ENCODE measurements around the gene DLGAP3.

The DLGAP3 gene

DNA sequence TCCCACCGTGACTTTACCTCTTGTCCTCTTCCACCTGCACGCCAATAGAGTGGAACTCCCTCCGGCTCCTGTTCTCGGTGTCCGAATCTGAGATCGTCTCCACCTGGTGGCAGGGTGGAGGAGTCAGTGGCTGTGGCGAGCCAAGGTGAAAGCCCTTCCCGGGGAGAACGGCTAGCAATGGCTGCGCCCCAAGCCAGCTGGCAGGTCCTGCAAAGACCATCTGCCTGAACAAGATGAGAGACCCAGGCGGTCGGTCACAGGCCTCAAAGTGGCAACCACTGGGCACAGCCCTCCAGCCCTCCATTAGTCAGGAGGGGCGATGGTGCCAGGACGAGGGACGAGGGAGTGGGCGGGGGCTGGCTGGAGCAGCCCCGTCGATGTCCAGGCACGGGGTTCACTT lies 44.5 kb downstream of the DLGAP3 start:
- TF ChIP-seq, protein P1, sequence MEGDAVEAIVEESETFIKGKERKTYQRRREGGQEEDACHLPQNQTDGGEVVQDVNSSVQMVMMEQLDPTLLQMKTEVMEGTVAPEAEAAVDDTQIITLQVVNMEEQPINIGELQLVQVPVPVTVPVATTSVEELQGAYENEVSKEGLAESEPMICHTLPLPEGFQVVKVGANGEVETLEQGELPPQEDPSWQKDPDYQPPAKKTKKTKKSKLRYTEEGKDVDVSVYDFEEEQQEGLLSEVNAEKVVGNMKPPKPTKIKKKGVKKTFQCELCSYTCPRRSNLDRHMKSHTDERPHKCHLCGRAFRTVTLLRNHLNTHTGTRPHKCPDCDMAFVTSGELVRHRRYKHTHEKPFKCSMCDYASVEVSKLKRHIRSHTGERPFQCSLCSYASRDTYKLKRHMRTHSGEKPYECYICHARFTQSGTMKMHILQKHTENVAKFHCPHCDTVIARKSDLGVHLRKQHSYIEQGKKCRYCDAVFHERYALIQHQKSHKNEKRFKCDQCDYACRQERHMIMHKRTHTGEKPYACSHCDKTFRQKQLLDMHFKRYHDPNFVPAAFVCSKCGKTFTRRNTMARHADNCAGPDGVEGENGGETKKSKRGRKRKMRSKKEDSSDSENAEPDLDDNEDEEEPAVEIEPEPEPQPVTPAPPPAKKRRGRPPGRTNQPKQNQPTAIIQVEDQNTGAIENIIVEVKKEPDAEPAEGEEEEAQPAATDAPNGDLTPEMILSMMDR (IDR thresholded peaks at IDR 0.05; ENCODE audit: low read depth, low read length, missing control alignments): no peak
- no peak overlapping the region for H3K4me3 ChIP-seq (ENCODE audit: low read depth, low read length)
- no peak for DNase-seq (ENCODE audit: low read depth)
- in situ Hi-C loops (cut with HindIII; ENCODE audit: low sequenced_read_pairs): no loop called here

DNA sequence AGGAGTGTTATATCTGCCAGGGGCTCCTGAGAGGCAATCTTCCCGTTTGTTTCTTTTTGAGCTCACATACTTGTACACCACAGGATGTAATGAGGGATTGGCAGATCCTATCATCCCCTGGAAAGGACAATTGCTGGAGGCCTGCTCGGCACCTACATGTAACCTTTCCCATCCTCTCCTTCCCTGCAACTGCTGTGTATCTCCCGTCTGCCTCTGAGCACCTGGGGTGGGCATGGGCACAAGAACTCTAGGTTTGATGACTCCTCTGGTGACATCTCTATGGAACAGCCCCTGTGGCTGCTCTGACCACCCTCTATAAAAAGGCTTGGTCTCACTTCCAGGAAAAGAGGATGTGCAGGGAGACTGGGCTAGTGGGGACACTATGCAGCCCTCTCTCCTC lies 44.9 kb downstream of the DLGAP3 start:
- H3K4me3 ChIP-seq (ENCODE audit: low read depth, low read length): no peak overlapping the region
- in situ Hi-C loops (cut with HindIII; ENCODE audit: low sequenced_read_pairs): no loop called here
- DNase-seq (ENCODE audit: low read depth): no peak
- TF ChIP-seq, protein P1 (IDR thresholded peaks at IDR 0.05; ENCODE audit: low read depth, low read length, missing control alignments): no peak

DNA sequence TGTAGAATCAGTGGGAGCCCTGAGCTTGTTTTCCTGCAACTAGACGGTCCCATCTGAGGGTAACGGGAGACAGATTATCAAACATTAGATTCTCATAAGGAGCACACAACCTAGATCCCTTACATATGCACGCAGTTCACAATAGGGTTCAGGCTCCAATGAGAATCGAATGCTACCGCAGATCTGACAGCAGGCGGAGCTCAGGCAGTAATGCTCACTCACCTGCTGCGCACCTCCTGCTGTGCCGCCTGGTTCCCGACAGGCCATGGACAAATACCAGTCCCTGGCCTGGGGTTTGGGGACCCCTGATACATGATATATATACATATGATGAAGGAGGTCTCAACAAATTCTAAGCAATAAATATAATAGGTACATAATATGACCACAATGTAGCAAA lies 50.2 kb downstream of the DLGAP3 start:
- no peak overlapping the region for H3K4me3 ChIP-seq (ENCODE audit: low read depth, low read length)
- in situ Hi-C loops (cut with HindIII; ENCODE audit: low sequenced_read_pairs): no loop called here
- TF ChIP-seq, protein P1 (IDR thresholded peaks at IDR 0.05; ENCODE audit: low read depth, low read length, missing control alignments): no peak
- no peak for DNase-seq (ENCODE audit: low read depth)

DNA sequence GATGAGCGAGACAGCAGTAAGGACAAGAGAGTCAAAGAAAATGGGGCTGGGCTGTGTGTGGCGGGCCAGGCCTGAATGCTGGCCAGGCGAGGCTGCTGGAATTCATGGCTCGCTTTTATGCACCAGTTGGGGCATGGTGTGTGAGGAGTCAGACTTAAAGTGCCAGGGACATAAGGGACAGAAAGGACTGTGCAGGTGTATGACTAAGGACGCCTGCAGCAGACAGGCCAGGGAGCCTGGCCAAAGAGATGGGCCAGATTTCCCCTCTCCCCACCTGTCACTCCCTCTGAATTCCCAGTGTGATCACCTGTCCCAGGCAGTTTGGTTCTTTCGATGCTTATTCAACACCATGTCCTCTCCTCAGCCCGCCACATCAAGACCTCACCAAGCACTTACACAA lies 53.0 kb downstream of the DLGAP3 start:
- in situ Hi-C loops (cut with HindIII; ENCODE audit: low sequenced_read_pairs): no loop called here

DNA sequence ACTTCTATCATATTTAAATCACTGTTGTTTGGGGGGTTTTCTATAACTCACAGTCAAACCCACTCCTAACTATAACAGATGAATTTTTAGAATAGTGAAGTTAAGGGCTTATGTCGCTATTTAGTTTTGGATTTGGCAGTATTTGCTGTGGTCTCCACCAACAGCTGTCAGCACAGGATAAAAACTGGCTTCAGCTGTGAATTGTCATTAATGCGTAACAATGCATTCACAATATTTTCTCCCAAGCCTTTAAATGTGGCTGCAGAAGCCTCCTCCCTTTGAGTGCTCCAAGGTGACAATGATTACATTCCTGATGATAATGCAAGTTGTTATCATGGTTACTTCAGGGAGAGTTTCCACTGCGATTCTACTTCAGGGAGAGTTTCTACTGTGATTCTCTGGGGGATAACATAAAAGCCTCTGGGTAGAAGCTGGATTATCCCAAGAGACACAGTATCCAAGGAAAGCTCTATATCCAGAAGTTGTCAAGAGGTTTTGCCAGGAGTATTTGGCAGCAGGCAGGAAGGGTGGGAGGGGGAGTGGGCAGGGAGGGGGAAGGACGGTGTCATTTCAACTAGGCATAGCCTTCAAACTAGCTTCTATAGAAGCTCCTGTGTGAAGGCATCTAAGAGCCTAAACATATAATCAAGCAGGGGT lies 55.0 kb downstream of the DLGAP3 start:
- in situ Hi-C loops (cut with HindIII; ENCODE audit: low sequenced_read_pairs): no loop called here
- no peak overlapping the region for H3K4me3 ChIP-seq (ENCODE audit: low read depth, low read length)
- TF ChIP-seq, protein P1 (IDR thresholded peaks at IDR 0.05; ENCODE audit: low read depth, low read length, missing control alignments): no peak
- DNase-seq (ENCODE audit: low read depth): no peak

More for the DNA sequence above, 53.0 kb downstream of the DLGAP3 start:
- TF ChIP-seq, protein P1 (IDR thresholded peaks at IDR 0.05; ENCODE audit: low read depth, low read length, missing control alignments): no peak
- H3K4me3 ChIP-seq (ENCODE audit: low read depth, low read length): no peak overlapping the region
- no peak for DNase-seq (ENCODE audit: low read depth)

DNA sequence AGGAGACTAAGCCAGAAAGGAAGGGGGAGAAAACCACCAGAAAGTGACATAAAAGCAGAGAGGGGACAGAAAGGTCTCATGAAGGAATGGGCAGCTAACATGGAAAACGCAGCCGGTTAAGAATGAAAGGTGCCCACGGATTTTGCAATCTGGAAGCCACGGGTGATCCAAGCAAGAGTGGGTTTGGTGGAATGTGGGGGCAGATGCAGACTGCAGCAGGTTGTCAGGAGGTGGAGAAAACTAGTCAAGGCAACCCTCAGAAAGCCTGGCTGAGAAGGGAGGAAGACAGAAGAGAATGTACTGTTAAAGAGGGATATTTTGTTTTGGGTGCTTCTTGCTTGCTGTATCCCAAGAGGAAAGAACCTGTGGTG lies 57.3 kb downstream of the DLGAP3 start:
- TF ChIP-seq, protein P1 (IDR thresholded peaks at IDR 0.05; ENCODE audit: low read depth, low read length, missing control alignments): no peak
- in situ Hi-C loops (cut with HindIII; ENCODE audit: low sequenced_read_pairs): no loop called here
- no peak overlapping the region for H3K4me3 ChIP-seq (ENCODE audit: low read depth, low read length)
- DNase-seq (ENCODE audit: low read depth): no peak

Measured in astrocyte of the cerebellum (primary cell).